ENCODE measurements around the gene SYT11. TPM values are rescaled to one million over a fixed set of nuclear protein-coding genes. Genes with fewer than 3 reads are reported as not detected.

Gene SYT11
- total and polyA plus RNA-seq, 2 of the 8 experiments (the other 6 are each of a cell fraction or from before 2014, with no cell fraction given) = 7.2 to 9.6 TPM

- whole genome bisulfite sequencing, 2 experiments (ENCODE audit: extremely low coverage in 1 of 2, insufficient coverage in 1 of 2, insufficient read length in 1 of 2, insufficient replicate concordance in 2 of 2, low coverage in 1 of 2, low lambda C conversion rate in 2 of 2, missing lambda C conversion rate in 1 of 2) = 100% methylated on average over 1 of the region's 1 CpG; no CpG with 5 or more reads in 1 of the 2 experiments
- POLR2A ChIA-PET (ENCODE audit: partially characterized antibody) = interaction anchor here (0.9 kb wide), 1 partner anchor 107 kb away, joined by 3 read pairs; no protein-coding TSS in a partner anchor
- Histone ChIP-seq H2BK12ac (ENCODE audit: low read depth, low read length) (no peak overlapping the region), H3K23ac (ENCODE audit: insufficient read length) (no peak overlapping the region), H3K9ac (replicated peaks in 1 of 4; ENCODE audit: extremely low read depth in 1 of 4, low read depth in 3 of 4, low read length in 3 of 4) (no peak overlapping the region), H3K56ac (replicated peaks; ENCODE audit: insufficient read length, low read depth, low read length) (no peak overlapping the region), H3K79me2 (ENCODE audit: control insufficient read depth in 1 of 2, insufficient read depth in 2 of 2, low read length in 2 of 2) (no peaks in the 10 kb centered on the region), H3K23me2 (ENCODE audit: low read depth, low read length) (no peaks in the 10 kb centered on the region), H3K27ac (ENCODE audit: low read depth, low read length) (no peak overlapping the region), H3K79me1 (ENCODE audit: low read depth, low read length) (no peaks in the 10 kb centered on the region), H3K4ac (replicated peaks; ENCODE audit: insufficient read length, low read depth, low read length) (no peak overlapping the region), H3K36me3 (ENCODE audit: control insufficient read depth in 2 of 4, insufficient read depth in 4 of 4, low read length in 3 of 4) (peaks cover 22 to 59% (median 42%) of the 10 kb centered on the region in 4 experiments), H3K9me3 (ENCODE audit: insufficient read depth in 2 of 2, low read depth in 1 of 2, low read length in 1 of 2) (no peaks in the 10 kb centered on the region), H2AK5ac (ENCODE audit: low read depth, low read length) (no peak overlapping the region), H2BK5ac (ENCODE audit: low read depth, low read length) (no peak overlapping the region), H4K8ac (ENCODE audit: extremely low read depth, insufficient read depth, low read length) (no peak overlapping the region), H3K4me2 (ENCODE audit: insufficient read depth in 1 of 2, low read depth in 2 of 2, low read length in 2 of 2) (no peak overlapping the region), H3K14ac (ENCODE audit: insufficient read length) (no peak overlapping the region), H4K5ac (ENCODE audit: insufficient read length, low read depth, low read length) (no peak overlapping the region), H3K18ac (ENCODE audit: extremely low read depth, low read length) (no peak overlapping the region), H2BK15ac (ENCODE audit: low read length) (no peak overlapping the region), H2BK20ac (ENCODE audit: low read length) (no peak overlapping the region), H4K91ac (replicated peaks; ENCODE audit: insufficient read length, low read length) (no peak overlapping the region), H2BK120ac (replicated peaks; ENCODE audit: low read depth, low read length) (no peak overlapping the region), H3K27me3 (replicated peaks in 1 of 4; ENCODE audit: control insufficient read depth in 3 of 4, extremely low read depth in 1 of 4, insufficient read depth in 3 of 4, low read length in 3 of 4) (no peaks in the 10 kb centered on the region), H4K20me1 (replicated peaks in 1 of 2; ENCODE audit: control insufficient read depth in 1 of 2, insufficient read depth in 2 of 2, low read length in 2 of 2) (peaks cover 0 to 3% of the 10 kb centered on the region in 2 experiments), H3K4me3 (ENCODE audit: extremely low read depth in 1 of 4, insufficient read depth in 2 of 4, low read depth in 3 of 4, low read length in 4 of 4) (no peak overlapping the region), H2AFZ (ENCODE audit: low read length) (no peak overlapping the region), H3K4me1 (replicated peaks in 1 of 4; ENCODE audit: control insufficient read depth in 3 of 4, insufficient read depth in 4 of 4, low read length in 3 of 4) (no peaks in the 10 kb centered on the region)
- CTCF ChIA-PET (ENCODE audit: partially characterized antibody) = interaction anchor here (1.2 kb wide), 1 partner anchor 250 kb away, joined by 5 read pairs; no protein-coding TSS in a partner anchor
- FAIRE-seq = no peak
- DNase-seq (ENCODE audit: low read depth in 1 of 2, low spot score in 2 of 2) = no peak
- TF ChIP-seq MAX (IDR thresholded peaks at IDR 0.05) = no peak
- TF ChIP-seq POLR2AphosphoS5 (IDR thresholded peaks at IDR 0.05; ENCODE audit: low read depth, low read length) = no peak
- no peak for TF ChIP-seq EGR1 (IDR thresholded peaks at IDR 0.05; ENCODE audit: borderline replicate concordance, low read depth, low read length)
- TF ChIP-seq SIRT6 (IDR thresholded peaks at IDR 0.05; ENCODE audit: low read length) = no peak
- no peak for TF ChIP-seq SIX5 (IDR thresholded peaks at IDR 0.05; ENCODE audit: low read depth, low read length)
- TF ChIP-seq PHF8 (conservative IDR thresholded peaks at IDR 0.05; ENCODE audit: low read depth, low read length) = no peak
- no peak for TF ChIP-seq GABPA (IDR thresholded peaks at IDR 0.05; ENCODE audit: borderline replicate concordance, insufficient read depth, low read length)
- no peak for TF ChIP-seq USF2 (IDR thresholded peaks at IDR 0.05; ENCODE audit: low read length)
- TF ChIP-seq ATF2 (IDR thresholded peaks at IDR 0.05; ENCODE audit: low read length) = no peak
- no peak for TF ChIP-seq SUZ12 (IDR thresholded peaks at IDR 0.05; ENCODE audit: low read length)
Observed at GRCh38 chr1:155816351-155816750, 43.0 kb upstream of the SYT11 start.
